Fibroblast of lung (primary cell): Measurements from ENCODE around the gene ECI1.

ENCODE experiments used
- CTCF ChIP-seq, 2 donors: IDR thresholded peaks in 1 of 2; conservative IDR thresholded peaks in 1 of 2; 1 replicate in 1 of 2; 2 replicates in 1 of 2; pipeline ENCODE4 v1.5.1; 2011 to 2012; ENCODE audit warnings: low read length in 2 of 2, control low read depth in 1 of 2, inconsistent platforms in 1 of 2, low read depth in 1 of 2, mild to moderate bottlenecking in 1 of 2
- EZH2 ChIP-seq: IDR thresholded peaks from 2 replicates; pipeline ENCODE4 v1.5.1; 2012; ENCODE audit warnings: low read length, control low read depth, mild to moderate bottlenecking; ENCODE audit errors: missing control alignments

GRCh38 chr16:2282866-2283555 lies 31.6 kb upstream of the ECI1 start:
- TF ChIP-seq CTCF (conservative IDR thresholded peaks at IDR 0.05 in 1 of 2, IDR thresholded peaks at IDR 0.05 in 1 of 2; ENCODE audit: low read depth in 1 of 2, low read length in 2 of 2) (no peak), EZH2 (no peak)
